ENCODE data around the gene SF3B3.
A peak's percentile ranks its signal among the peaks of the same experiment; 100 is the strongest.

The SF3B3 gene

GRCh38 chr16:70480127-70481105, 43.2 kb upstream of the SF3B3 start:
- TF ChIP-seq CTCF (IDR thresholded peaks at IDR 0.05; ENCODE audit: insufficient read depth, low read depth, low read length, missing control alignments), result no peak
- no peak overlapping the region for H3K4me3 ChIP-seq (ENCODE audit: low read length)
- DNase-seq (ENCODE audit: low read depth), result no peak

GRCh38 chr16:70481929-70482536, 41.6 kb upstream of the SF3B3 start:
- no peak overlapping the region for H3K4me3 ChIP-seq (ENCODE audit: low read length)
- no peak for TF ChIP-seq CTCF (IDR thresholded peaks at IDR 0.05; ENCODE audit: insufficient read depth, low read depth, low read length, missing control alignments)
- DNase-seq (ENCODE audit: low read depth), result peak; percentile 38

GRCh38 chr16:70482624-70483023, 41.0 kb upstream of the SF3B3 start:
- TF ChIP-seq CTCF (IDR thresholded peaks at IDR 0.05; ENCODE audit: insufficient read depth, low read depth, low read length, missing control alignments), result no peak
- no peak for DNase-seq (ENCODE audit: low read depth)
- no peak overlapping the region for H3K4me3 ChIP-seq (ENCODE audit: low read length)

- no peak for DNase-seq (ENCODE audit: low read depth)
Observed at GRCh38 chr16:70483426-70483825, 40.2 kb upstream of the SF3B3 start.

GRCh38 chr16:70484867-70485266, 38.7 kb upstream of the SF3B3 start:
- TF ChIP-seq CTCF (IDR thresholded peaks at IDR 0.05; ENCODE audit: insufficient read depth, low read depth, low read length, missing control alignments), result no peak
- no peak overlapping the region for H3K4me3 ChIP-seq (ENCODE audit: low read length)
- DNase-seq (ENCODE audit: low read depth), result no peak

More at GRCh38 chr16:70483426-70483825, 40.2 kb upstream of the SF3B3 start:
- no peak for TF ChIP-seq CTCF (IDR thresholded peaks at IDR 0.05; ENCODE audit: insufficient read depth, low read depth, low read length, missing control alignments)
- no peak overlapping the region for H3K4me3 ChIP-seq (ENCODE audit: low read length)

GRCh38 chr16:70490261-70490660, 33.4 kb upstream of the SF3B3 start:
- no peak for TF ChIP-seq CTCF (IDR thresholded peaks at IDR 0.05; ENCODE audit: insufficient read depth, low read depth, low read length, missing control alignments)
- H3K4me3 ChIP-seq (ENCODE audit: low read length), result no peak overlapping the region
- DNase-seq (ENCODE audit: low read depth), result no peak

Data from epithelial cell of esophagus (primary cell).